K562 (cell line): ENCODE results near the gene HDAC3. TPM values are rescaled to one million over a fixed set of nuclear protein-coding genes. Genes with fewer than 3 reads are reported as not detected.

Experiments
- BRCA1 ChIP-seq, 2 experiments: fragments of 450-650 bp in 1 of 2; sonication (generic) in 1 of 2; formaldehyde crosslinking in 1 of 2; IDR thresholded peaks; 2 replicates each; pipeline versions ENCODE4 v1.5.0 to v1.6.1; 2017 to 2020; ENCODE audit warnings: mild to moderate bottlenecking in 1 of 2, missing genetic modification reagents in 1 of 2
- CTBP1 ChIP-seq: fragments of 450-650 bp; IDR thresholded peaks from 2 replicates; pipeline ENCODE4 v1.6.1; 2016; ENCODE audit warnings: borderline replicate concordance
- DPF2 ChIP-seq: fragments of 450-650 bp; IDR thresholded peaks from 2 replicates; pipeline ENCODE4 v1.6.1; 2016
- E2F8 ChIP-seq: fragments of 450-650 bp; IDR thresholded peaks from 2 replicates; pipeline ENCODE4 v1.7.1; 2018; ENCODE audit warnings: mild to moderate bottlenecking, low read depth; ENCODE audit not compliant: partially characterized antibody
- ETS2 ChIP-seq: IDR thresholded peaks from 2 replicates; pipeline ENCODE4 v1.6.1; 2016; ENCODE audit warnings: borderline replicate concordance, missing genetic modification characterization, mild to moderate bottlenecking, moderate library complexity, missing compliant biosample characterization; ENCODE audit not compliant: poor library complexity, severe bottlenecking
- FIP1L1 ChIP-seq: fragments of 200-400 bp; formaldehyde crosslinking; IDR thresholded peaks from 2 replicates; pipeline ENCODE4 v1.6.1; 2018; ENCODE audit warnings: mild to moderate bottlenecking, low read depth, low read length; ENCODE audit not compliant: poor library complexity, severe bottlenecking
- FOXJ3 ChIP-seq: sonication (generic); formaldehyde crosslinking; IDR thresholded peaks from 2 replicates; pipeline ENCODE4 v1.4.0; 2020; ENCODE audit warnings: mild to moderate bottlenecking, missing genetic modification reagents
- GABPA ChIP-seq: fragments of 200-800 bp; sonication (Bioruptor generic); conservative IDR thresholded peaks from 2 replicates; pipeline ENCODE4 v1.6.1; 2016; ENCODE audit warnings: low read depth, missing genetic modification characterization, missing compliant biosample characterization
- HDAC2 ChIP-seq: fragments of 450-650 bp; IDR thresholded peaks from 2 replicates; pipeline ENCODE4 v1.6.1; 2016; ENCODE audit warnings: mild to moderate bottlenecking
- HNRNPK ChIP-seq: fragments of 200-400 bp; formaldehyde crosslinking; IDR thresholded peaks from one replicate; pipeline ENCODE4 v1.6.1; 2018; ENCODE audit warnings: mild to moderate bottlenecking, low read depth, low read length; ENCODE audit not compliant: poor library complexity, severe bottlenecking
- KLF1 ChIP-seq: fragments of 450-650 bp; IDR thresholded peaks from 2 replicates; pipeline ENCODE4 v1.6.1; 2016; ENCODE audit warnings: missing genetic modification characterization, missing compliant biosample characterization
- LCOR ChIP-seq: sonication (generic); formaldehyde crosslinking; IDR thresholded peaks from 2 replicates; pipeline ENCODE4 v1.8.0; 2022; ENCODE audit warnings: mild to moderate bottlenecking, missing genetic modification reagents
- MAX ChIP-seq: sonication (generic); formaldehyde crosslinking; IDR thresholded peaks from 2 replicates; pipeline ENCODE4 v1.9.0; 2022; ENCODE audit warnings: mild to moderate bottlenecking, missing genetic modification reagents
- MCM7 ChIP-seq, 2 experiments: fragments of 450-650 bp; IDR thresholded peaks; 2 replicates each; pipeline ENCODE4 v1.6.1; 2016 to 2018
- NRF1 ChIP-seq, 2 experiments: fragments of 450-650 bp; IDR thresholded peaks in 1 of 2; conservative IDR thresholded peaks in 1 of 2; 2 replicates each; pipeline ENCODE4 v1.6.1; 2014; ENCODE audit warnings: mild to moderate bottlenecking in 2 of 2
- POLR3A ChIP-seq: IDR thresholded peaks from 2 replicates; pipeline ENCODE4 v1.6.1; 2011; ENCODE audit warnings: borderline replicate concordance, mild to moderate bottlenecking, moderate library complexity; ENCODE audit not compliant: insufficient read length, insufficient read depth; ENCODE audit errors: extremely low read depth
- RBM14 ChIP-seq: fragments of 200-400 bp; formaldehyde crosslinking; IDR thresholded peaks from 2 replicates; pipeline ENCODE4 v1.6.1; 2018; ENCODE audit warnings: low read depth, mild to moderate bottlenecking, low read length, moderate library complexity, borderline replicate concordance; ENCODE audit not compliant: insufficient read depth
- RBM15 ChIP-seq: fragments of 200-400 bp; formaldehyde crosslinking; IDR thresholded peaks from 2 replicates; pipeline ENCODE4 v1.6.1; 2018; ENCODE audit warnings: mild to moderate bottlenecking, low read length, moderate library complexity; ENCODE audit not compliant: insufficient read depth
- RNF2 ChIP-seq: sonication (generic); IDR thresholded peaks from 2 replicates; pipeline ENCODE4 v1.6.1; 2016
- U2AF1 ChIP-seq: fragments of 200-400 bp; formaldehyde crosslinking; optimal IDR thresholded peaks from 2 replicates; pipeline ENCODE3; 2017; ENCODE audit warnings: mild to moderate bottlenecking, low read depth, low read length, moderate library complexity
- ZBTB33 ChIP-seq: sonication (generic); formaldehyde crosslinking; IDR thresholded peaks from 2 replicates; pipeline ENCODE4 v1.8.1; 2023; ENCODE audit warnings: mild to moderate bottlenecking, missing genetic modification reagents
- ZNF717 ChIP-seq: fragments of 250-450 bp; sonication (Bioruptor Pico); IDR thresholded peaks from 2 replicates; pipeline ENCODE4 v1.5.0; 2021
- ZNF75A ChIP-seq: fragments of 450-650 bp; formaldehyde crosslinking; IDR thresholded peaks from 2 replicates; pipeline ENCODE4 v1.4.0; 2020; ENCODE audit warnings: mild to moderate bottlenecking
- polyA plus RNA-seq, 8 experiments: library from polyadenylated mRNA; depleted of rRNA in 4 of 8; stranded (reverse) in 5 of 8; unstranded in 3 of 8; fragments of >200 nt; fragmentation: Nextera tagmentation in 2 of 8; fragmentation: Illumina TruSeq in 1 of 8; extraction: Ambion mirVana in 2 of 8; extraction: Trizol in 1 of 8; gene quantifications; 2 replicates each; pipeline versions ENCODE4 v1.2.1 to v1.2.3, GENCODE V29; 2011 to 2014; ENCODE audit warnings: inconsistent platforms in 1 of 8, missing spikeins in 1 of 8
- total RNA-seq, 7 experiments: library from RNA; depleted of rRNA in 6 of 7; stranded (reverse); fragments of >200 nt in 6 of 7; fragmentation: Illumina TruSeq in 2 of 7; extraction: Trizol in 2 of 7; gene quantifications; 2 replicates each; pipeline versions ENCODE4 v1.2.1 to v1.2.3, GENCODE V29; 2011 to 2021; ENCODE audit warnings: low replicate concordance in 1 of 7

Gene HDAC3
- total and polyA plus RNA-seq, 9 of the 15 experiments (the other 6 are each of a cell fraction or from before 2014, with no cell fraction given) = 89.7 to 191 (median 119) TPM

- TF ChIP-seq GABPA (tag) = 0 out of 2 replicates have a peak, but pooled peaks have one; percentile 46
- no peak for TF ChIP-seq ZNF717 (CRISPR knock-in tag)
- TF ChIP-seq MAX (CRISPR knock-in tag) = 0 out of 2 replicates have a peak, but pooled peaks have one; percentile 10
- TF ChIP-seq BRCA1 (IDR thresholded peaks at IDR 0.05) = no peak
- TF ChIP-seq BRCA1 (CRISPR knock-in tag; IDR thresholded peaks at IDR 0.05) = no peak
- TF ChIP-seq FOXJ3 (CRISPR knock-in tag) = no peak
- TF ChIP-seq LCOR = no peak
- peak; percentile 35; the same call in 1 of the 2 replicates for TF ChIP-seq RNF2
- no peak for TF ChIP-seq HNRNPK
- no peak for TF ChIP-seq ZNF75A
- TF ChIP-seq MCM7 (IDR thresholded peaks at IDR 0.05) = no peak
- TF ChIP-seq HDAC2 = no peak
- TF ChIP-seq FIP1L1 = peak; percentile 61
- TF ChIP-seq RBM15 = no peak
- TF ChIP-seq KLF1 (tag) = no peak
- no peak; the same call in 1 of the 2 replicates for TF ChIP-seq CTBP1
- TF ChIP-seq NRF1 (conservative IDR thresholded peaks at IDR 0.05 in 1 of 2, IDR thresholded peaks at IDR 0.05 in 1 of 2) = peak; percentile 13 to 55; a peak in 2 of 4 replicates
- TF ChIP-seq DPF2 = no peak
- no peak for TF ChIP-seq POLR3A
- TF ChIP-seq E2F8 = no peak
- TF ChIP-seq U2AF1 = peak; percentile 56
- TF ChIP-seq ZBTB33 (CRISPR knock-in tag) = no peak; the same call in 1 of the 2 replicates
- no peak for TF ChIP-seq ETS2 (tag)
- peak; percentile 30; the same call in 1 of the 2 replicates for TF ChIP-seq RBM14
These were observed 596 bp upstream of the HDAC3 start (continued) for GRCh38 chr5:141637123-141637766.
